Stimulated activated CD8-positive, alpha-beta memory T cell treated with anti-CD3 and anti-CD28 coated beads, Interleukin-4, amount 100 ng/mL, for 4 hours (primary cell): ENCODE data around the gene CSNK1G3.
A peak's percentile ranks its signal among the peaks of the same experiment; 100 is the strongest.
"Not testable (repeated sequence)": the region's sequence is repeated elsewhere in the genome, so short reads cannot be mapped to it uniquely, and the experiment has no call there.

Experiments used
- DNase-seq, 2 donors: peaks; one replicate each; pipeline ENCODE4 v3.0.0-alpha.2; 2020; ENCODE audit warnings: low read depth in 2 of 2, low spot score in 1 of 2

Gene CSNK1G3

DNA sequence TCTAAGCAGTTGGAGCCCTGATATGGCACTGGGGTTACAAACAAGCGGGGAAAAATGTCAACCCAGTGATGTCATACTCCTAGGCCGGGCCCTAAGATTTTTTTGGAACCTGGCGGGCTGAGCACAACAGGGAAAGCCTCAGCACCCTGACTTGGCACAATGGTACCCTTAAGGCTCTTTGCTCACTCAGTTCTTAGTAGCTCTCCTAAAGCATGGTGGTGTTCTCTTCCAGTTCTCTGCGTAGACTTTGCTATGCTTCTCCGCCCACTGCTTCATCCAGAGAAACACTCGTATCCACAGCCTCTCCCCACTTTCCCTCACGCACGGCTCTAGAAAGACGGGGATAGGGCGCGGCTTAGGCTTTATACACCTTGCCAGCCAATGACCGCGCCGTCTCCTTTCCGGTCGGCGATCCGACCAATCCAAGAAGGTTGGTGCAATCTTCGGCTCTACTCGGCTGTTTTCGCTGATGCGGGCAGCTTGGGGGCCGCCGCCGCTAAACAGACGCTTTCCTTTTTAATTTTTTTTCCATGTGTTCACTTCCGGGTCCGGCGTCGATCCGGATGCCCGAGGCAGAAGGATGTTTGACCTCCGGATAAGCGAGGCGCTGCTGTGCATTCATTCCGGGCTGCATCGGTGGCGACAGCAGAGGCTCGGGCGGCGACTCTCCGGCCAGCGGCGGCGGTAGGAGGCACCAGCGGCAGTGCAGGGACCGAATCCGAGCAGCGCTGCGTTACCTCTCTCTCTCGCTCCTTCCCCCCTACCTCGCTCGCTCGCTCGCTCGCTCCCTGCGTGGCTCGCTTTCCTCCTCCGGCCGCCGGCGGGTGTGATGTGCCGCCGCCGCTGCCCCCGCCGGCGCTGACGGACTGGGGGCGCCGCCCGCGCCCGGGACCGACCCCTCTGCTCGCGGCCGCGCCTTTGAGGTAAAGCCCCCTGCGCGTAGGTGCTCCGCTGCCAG lies at the start of gene CSNK1G3:
CSNK1G3 (plus strand) TSS at position 530 of the 958 bp plus-strand sequence. CDS start 33,487 bp downstream, outside the sequence.
- DNase-seq = peak; percentile 74 to 81

DNA sequence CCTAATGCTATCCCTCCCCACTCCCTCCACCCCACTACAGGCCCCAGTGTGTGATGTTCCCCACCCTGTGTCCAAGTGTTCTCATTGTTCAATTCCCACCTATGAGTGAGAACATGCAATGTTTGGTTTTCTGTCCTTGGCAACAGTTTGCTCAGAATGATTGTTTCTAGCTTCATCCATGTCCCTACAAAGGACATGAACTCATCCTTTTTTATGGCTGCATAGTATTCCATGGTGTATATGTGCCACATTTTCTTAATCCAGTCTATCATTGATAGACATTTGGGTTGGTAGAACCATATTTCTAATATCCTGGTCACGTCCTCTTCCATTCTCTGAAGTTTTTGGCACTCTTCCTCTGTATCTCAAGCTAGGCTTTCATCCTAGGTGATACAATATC lies 45.1 kb upstream of the CSNK1G3 start:
- not testable (repeated sequence) for DNase-seq

DNA sequence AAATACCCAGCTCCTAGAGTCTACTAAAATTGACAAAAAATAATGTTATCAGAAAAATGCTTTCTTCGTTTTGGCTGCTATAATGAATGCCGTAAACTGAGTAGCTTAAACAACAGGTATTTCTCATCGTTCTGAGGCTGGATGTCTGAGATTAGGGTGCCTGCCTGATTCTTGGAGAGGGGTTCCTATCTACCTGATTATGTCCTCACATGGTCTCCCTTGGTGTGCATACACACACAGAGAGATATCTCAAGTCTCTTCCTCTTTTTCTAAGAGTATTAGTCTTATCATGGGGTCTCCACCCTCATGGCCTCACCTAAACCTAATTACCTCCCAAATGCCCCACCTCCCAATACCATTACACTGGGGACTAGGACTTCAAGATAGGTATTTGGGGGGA lies 40.6 kb upstream of the CSNK1G3 start:
- DNase-seq = no peak

DNA sequence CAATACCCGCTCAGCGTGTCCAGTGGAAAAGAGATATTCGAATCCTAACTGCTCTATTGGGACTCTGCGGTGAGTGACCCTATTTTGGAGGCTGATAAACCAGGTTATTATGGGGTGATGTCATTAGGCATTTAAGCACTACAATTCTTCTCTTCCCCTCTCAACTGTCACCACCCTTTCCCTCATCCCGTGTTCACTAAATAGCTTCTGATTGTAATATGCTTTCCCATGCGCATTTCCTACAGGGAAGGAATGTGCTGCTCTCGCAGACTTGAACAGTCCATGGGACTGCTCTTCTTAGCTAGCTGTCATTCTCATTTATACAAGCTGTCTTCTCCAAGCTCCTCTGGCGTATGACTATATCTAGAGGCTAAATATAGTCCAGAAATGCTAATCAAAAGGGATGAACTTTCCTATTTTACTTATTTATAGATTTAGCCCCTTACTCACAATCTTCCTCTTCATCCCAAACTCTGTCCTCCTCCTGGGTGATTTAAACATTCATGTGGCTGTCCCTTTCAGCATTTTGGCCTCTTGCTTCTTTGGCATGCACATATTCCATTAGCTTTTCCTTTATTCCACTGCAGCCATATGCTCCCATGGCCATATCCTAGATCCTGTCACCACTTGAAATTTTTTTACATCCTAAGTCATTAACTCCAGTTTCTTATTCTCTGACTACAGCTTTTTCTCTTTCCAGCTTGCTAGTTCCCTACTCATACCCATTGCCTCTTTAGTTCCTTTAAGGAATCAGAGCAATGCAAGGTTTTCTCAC lies 39.6 kb upstream of the CSNK1G3 start:
- no peak for DNase-seq

DNA sequence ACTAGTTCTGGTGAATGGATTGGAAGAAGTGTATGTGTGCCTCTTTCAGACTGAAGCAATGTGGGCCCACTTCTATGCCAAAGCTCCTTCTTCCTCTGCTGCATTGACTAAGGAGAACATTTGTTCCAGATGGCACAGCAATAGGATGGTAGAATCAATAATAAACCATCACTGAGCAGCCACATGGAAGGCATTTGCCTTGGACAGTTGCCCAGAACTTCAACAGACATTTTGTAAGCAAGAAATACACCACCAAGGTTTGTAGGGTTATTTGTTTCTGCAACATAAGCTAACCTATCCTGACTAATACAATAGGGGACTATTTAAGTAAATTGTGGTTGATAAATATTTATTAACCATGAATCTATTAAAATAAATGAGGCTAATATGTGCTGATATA lies 37.7 kb upstream of the CSNK1G3 start:
- no peak for DNase-seq

DNA sequence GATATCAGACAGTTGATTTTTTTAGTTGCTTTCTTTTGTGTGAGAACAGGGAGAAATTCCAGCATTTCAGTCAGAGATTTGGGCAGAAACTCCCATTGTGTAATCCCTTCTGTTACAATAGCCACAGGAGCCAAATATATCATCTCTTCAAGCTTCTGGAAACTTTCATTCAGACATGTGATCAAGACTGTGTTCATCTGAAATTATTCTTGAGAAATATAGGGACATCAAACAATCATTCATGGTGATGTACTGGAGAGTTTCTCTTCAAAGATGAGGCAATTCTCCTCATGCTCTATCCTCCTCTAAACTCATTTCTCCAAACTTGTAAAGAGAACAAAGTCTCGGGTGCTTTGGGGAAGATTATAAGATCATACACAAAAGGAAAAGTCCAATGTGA lies 35.2 kb upstream of the CSNK1G3 start:
- no peak for DNase-seq

DNA sequence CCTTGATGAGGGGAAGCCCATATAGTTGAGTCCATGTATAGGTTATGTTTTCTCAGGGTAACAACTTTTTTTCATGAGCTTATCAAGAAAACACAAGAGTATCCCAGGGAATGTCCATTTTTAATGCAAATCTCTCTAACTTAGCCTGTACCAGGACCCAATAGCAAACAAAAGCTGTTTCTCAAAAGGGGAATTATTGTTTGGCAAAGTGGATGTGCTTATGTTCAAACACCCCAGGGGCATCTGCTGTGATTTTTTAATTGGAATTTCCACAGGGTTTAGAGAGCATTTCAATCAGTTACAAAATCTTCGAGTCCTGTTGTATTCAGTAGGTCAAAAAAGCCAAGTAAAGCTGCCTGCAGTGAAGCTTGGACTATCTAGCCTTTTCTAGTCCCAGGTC lies 33.4 kb upstream of the CSNK1G3 start:
- no peak for DNase-seq

DNA sequence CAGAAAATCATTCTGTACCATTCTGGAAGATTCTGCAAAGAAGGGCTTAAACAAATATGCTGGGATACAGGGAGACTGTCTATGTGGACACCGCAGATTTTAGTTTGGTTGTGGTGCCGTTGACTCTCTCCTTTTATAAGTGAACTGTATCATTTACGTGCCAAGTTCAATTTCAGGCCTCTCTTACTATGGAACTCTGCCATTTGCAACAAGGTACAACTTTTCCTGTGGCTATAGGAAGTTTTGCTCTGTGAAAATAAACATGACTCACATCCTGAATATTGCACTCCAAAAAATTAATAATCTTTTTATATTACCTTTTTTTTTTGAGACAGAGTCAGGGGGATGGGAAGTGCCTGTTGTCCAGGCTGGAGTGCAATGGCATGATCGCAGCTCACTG lies 29.7 kb upstream of the CSNK1G3 start:
- DNase-seq = no peak

DNA sequence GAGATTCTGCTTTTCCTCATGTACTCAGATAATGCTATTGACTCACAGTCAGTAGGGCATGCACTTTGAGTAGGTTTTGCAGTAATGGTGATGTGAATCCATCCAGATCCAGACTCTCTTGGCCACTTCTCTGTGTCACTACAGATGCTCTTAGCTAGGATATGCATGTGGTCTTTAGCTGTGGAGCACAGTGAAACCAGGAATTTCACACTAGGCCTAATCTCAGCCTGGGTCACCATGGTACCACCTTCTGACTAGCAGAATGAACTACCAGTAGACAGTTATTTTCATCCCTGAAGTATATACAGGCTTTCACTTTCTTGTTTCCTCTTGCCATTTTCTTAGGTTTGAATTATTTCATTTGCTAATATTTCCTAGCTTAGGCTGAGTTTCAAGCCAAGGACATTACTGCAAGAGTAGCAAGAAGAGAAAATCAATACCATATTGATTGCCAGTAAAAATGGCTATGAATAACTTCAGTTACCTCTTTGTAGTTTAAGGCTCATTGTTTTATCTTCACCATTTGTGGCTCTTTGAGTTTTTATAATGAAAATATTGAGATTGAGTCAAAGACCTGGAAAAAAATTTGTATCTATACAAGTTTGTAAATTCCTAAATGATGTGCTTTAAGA lies 28.4 kb upstream of the CSNK1G3 start:
- DNase-seq = no peak

DNA sequence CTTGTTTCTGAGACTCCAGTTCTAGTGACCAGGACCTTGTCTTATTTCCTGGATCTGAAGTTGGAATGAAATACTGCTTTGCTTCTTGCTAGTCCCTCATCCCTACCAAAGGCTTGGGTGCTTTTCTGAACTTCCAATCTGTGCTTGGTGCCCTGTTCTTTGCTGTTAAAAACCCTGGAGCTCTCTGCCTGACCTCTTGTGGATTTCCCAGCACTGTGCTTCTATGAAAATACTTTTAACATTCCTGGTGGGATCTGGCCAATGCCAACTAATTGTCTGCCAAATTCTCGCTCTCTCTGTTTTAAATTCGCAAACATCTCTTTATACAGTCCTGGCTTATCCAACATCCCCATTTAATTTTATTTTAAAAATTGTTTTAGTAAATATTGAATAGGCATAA lies 26.7 kb upstream of the CSNK1G3 start:
- no peak for DNase-seq

DNA sequence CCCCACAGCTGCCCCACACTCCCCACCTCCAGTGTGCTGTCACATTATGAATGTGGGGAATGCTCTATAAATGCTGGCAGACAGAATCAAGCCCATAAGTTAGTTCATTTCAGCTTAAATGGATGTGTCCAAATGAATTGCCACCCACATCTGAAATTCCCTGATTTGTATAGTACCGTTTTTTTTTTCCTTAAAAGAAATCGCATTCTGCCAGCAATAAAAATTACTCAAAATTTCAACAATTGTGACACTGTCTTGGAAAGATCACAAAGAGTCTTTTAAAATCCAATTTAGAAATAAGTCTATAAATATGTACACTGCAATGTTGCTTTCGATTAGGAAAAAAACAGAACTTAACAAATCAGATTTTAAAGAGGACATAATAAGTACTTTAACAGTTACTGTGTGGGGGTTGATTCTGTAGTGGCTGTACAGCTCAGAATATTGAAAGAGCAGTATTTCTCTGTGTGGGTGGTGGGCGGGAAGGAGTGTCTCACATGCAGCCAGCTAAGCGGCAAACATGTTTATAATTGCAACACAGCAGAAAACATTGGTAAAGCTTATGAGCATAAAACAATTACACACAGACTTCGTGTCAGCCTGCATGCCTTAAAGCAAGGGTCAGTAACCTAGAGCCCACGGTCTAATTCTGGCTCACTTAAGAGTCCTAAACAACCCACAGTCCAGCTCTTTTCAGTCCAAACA lies 24.9 kb upstream of the CSNK1G3 start:
- DNase-seq = no peak

DNA sequence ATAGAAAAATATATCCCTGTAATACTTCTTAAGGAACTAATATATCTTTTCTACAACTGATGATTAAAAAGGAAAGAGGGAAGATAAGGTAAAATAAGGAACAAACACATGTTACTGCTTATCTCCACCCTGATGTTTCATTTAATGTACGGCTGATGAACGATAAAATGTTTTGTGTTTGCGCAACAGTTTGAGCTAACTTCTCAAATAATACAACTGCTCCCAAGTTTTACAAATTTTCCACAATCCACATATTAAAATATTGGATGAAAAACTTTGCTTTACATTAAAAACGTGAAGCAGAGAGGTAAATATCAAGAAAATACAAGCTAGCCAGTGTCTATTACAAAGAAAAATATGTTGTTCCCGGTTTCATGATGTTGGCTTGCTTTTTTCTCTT lies 21.0 kb upstream of the CSNK1G3 start:
- DNase-seq = no peak

DNA sequence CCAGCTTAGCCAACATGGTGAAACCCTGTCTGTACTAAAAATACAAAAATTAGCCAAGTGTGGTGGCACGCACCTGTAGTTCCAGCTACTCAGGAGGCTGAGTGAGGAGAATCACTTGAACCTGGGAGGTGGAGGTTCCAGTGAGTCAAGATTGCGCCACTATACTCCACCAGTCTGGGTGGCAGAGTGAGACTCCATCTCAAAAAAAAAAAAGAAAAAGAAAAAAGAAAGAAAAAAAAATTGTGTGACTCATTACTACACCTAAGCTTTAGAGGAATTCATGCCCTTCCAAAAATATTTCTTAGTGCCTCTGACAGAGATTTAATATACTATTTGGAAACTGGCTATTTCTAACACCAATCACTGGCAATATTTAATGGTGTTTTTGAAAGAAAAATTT lies 16.8 kb upstream of the CSNK1G3 start:
- DNase-seq = not testable (repeated sequence)

DNA sequence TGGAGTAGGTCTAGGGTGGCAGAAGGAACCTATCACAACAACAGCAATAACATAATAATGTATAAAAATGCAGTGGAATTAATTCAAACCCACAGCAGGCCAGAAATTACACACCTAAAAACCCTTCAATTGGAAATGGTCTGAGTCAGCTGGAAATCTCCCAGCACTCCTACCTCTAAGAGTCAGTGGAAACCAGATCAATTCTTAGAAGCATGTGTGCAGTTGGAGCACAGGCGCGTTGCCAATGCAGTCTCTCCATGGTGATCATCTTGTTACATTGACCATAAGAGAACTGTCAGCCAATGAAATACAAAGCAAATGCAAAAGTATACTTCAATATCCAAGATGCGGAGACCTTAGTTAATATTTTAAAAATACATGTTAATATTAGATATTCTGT lies 15.1 kb upstream of the CSNK1G3 start:
- no peak for DNase-seq

DNA sequence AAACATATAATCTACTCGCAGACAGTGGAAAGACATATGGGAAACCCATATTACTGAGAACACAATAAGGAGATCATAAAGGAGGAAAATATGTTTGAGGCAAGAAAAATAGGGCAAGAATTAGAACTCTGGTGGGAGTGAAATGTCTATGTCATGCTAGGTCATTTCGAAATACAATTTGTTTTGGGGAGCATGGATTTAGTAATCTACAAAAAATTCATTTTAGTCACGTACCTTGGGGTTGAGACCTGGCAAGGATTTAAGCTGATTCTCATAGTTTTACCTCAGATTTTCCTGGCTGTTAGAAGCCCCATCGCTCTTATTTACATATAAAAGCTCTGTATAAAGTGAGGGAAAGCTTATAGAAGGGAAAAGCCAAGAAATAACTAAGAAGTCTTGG lies 11.5 kb upstream of the CSNK1G3 start:
- DNase-seq = no peak

DNA sequence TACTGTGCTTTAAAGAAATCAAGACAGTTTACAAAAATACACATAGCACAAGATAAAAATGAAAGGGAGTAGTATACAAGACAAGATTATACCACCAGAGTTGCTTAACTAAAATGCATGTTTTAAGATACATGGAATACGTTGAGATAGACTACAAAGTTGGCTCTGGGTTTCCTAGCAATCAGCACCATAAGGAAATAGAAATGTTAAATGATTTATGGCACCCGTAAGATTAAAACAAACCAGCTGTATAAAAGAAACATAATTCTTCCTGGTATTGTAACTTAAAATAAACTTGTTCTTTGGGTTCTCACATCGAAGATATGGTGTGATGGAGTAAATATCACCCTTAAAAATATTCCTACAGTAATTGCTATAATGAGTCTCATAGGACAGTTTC lies 9.9 kb upstream of the CSNK1G3 start:
- DNase-seq = no peak

DNA sequence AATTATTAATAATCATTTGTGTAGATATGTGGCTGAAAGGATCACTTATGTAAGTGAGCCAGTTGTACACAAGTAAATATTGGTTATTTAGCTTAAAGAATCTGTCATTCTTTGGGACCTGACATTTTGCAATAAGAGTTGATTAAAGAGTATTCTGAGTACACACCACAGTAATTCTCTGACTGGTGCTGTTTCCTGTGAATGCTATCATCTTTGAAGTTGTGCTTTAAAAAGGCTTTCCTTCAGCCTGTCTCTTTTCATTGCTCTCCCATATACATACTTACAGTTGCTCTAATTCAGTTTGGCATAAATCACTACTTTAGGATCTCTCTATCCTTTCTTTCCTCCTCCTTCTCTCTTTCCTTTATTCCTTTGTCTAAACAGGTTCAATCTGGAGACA lies 8.7 kb upstream of the CSNK1G3 start:
- no peak for DNase-seq

DNA sequence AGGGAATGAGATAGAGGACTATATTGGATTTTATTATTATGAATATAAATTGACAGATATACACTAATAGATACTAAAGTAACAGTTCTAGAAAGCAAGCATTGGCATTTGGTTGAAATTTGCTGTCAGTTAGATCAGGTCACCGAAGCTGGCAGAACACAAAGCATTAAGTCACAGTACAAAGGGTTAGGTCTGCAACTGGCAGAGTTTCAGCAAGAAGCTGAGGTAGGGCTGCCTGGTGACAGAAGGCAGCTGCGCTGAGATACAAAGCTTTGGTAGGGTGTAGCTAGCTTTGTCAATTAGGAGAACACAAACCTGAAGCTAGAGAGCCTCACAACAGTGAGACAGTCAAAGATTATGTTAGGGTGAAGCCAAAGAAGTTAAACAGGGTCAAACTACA lies 6.3 kb upstream of the CSNK1G3 start:
- no peak for DNase-seq

DNA sequence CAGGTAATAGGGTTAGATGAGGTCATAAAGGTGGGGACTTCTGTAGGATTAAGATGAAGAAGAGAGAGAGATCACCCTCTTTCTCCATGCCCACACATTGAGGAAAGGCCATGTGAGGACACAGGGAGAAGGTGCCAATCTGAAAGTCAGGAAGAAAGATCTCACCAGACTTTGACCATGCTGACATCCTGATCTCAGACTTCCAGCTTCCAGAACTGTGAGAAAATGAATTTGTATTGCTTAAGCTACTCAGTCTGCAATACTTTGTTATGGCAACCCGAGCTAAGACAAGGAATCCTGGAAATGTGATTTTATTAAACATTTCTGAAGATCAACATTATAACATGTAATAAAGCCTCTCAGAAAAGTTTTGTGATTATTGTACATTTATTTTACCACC lies 3.5 kb upstream of the CSNK1G3 start:
- DNase-seq = no peak

DNA sequence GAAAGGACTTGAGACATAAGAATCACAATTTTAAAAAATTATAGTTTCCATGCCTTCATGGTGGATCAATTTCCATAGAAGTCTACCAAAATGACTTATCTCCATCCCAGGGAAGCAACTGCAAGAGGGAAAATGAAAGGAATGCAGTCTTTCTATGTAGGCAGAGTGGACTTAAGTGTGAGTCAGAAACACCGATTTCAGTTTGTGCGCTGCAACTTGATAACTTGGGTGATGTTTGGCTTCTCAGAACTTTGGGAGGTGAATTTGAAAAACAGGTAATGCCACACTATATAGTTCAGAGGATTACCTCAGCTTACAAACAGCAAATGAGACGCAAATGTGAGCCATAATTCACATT lies 708 bp upstream of the CSNK1G3 start:
- no peak for DNase-seq
